Measurements from ENCODE around the gene POLN. TPM values are rescaled to one million over a fixed set of nuclear protein-coding genes. Genes with fewer than 3 reads are reported as not detected.

The POLN gene
- total RNA-seq, 2 experiments from 2014 or later = 2.1 to 2.3 TPM

DNA sequence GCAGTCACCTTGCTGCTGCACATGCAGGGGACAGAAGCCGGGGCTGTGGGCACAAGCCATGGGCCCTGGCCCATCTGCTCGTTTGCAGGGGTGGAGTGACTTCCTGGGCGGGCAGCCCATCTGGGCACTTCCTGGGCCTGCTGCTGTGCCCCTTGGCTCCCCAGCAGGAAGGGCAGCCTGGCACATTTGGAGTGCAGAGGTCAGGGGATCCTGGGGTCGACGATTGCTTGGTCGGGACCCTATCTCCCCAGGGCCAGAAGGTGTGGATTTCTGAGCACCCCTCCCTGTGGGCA, 30.9 kb upstream of the POLN start:
- Histone ChIP-seq H3K27me3 (ENCODE audit: control insufficient read depth in 1 of 2, insufficient read depth in 2 of 2, low read length in 2 of 2) (no peaks in the 10 kb centered on the region), H3K36me3 (ENCODE audit: insufficient read depth, low read length) (peaks cover 2% of the 10 kb centered on the region), H3K9me3 (ENCODE audit: control insufficient read depth in 1 of 2, insufficient read depth in 1 of 2, low read length in 2 of 2) (no peaks in the 10 kb centered on the region), H3K27ac (ENCODE audit: low read depth in 1 of 2, low read length in 2 of 2) (no peak overlapping the region), H3K4me3 (ENCODE audit: low read length) (no peak overlapping the region), H3K4me1 (ENCODE audit: insufficient read depth, low read length) (no peaks in the 10 kb centered on the region)
- POLR2A ChIA-PET = no interaction called here
- Mint-ChIP-seq H3K27ac (no peak overlapping the region), H3K4me3 (no peak overlapping the region), H3K4me1 (ENCODE audit: low read depth) (no peaks in the 10 kb centered on the region), H3K27me3 (no peaks in the 10 kb centered on the region), H3K36me3 (ENCODE audit: low read depth) (peaks cover 4% of the 10 kb centered on the region), H3K9me3 (no peaks in the 10 kb centered on the region)
- CTCF ChIA-PET = no interaction called here
- intact Hi-C loops (cut with DNase I, micrococcal nuclease) = no loop called here
- no peak for DNase-seq
- TF ChIP-seq, protein P1, sequence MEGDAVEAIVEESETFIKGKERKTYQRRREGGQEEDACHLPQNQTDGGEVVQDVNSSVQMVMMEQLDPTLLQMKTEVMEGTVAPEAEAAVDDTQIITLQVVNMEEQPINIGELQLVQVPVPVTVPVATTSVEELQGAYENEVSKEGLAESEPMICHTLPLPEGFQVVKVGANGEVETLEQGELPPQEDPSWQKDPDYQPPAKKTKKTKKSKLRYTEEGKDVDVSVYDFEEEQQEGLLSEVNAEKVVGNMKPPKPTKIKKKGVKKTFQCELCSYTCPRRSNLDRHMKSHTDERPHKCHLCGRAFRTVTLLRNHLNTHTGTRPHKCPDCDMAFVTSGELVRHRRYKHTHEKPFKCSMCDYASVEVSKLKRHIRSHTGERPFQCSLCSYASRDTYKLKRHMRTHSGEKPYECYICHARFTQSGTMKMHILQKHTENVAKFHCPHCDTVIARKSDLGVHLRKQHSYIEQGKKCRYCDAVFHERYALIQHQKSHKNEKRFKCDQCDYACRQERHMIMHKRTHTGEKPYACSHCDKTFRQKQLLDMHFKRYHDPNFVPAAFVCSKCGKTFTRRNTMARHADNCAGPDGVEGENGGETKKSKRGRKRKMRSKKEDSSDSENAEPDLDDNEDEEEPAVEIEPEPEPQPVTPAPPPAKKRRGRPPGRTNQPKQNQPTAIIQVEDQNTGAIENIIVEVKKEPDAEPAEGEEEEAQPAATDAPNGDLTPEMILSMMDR (IDR thresholded peaks at IDR 0.05) = no peak
- ATAC-seq (ENCODE audit: poor library complexity) = no peak

- ChIA-PET CTCF (no interaction called here), POLR2A (no interaction called here)
- Histone ChIP-seq H3K36me3 (ENCODE audit: insufficient read depth, low read length) (peaks cover 2% of the 10 kb centered on the region), H3K9me3 (ENCODE audit: control insufficient read depth in 1 of 2, insufficient read depth in 1 of 2, low read length in 2 of 2) (no peaks in the 10 kb centered on the region), H3K4me3 (ENCODE audit: low read length) (no peak overlapping the region), H3K27ac (ENCODE audit: low read depth in 1 of 2, low read length in 2 of 2) (no peak overlapping the region), H3K4me1 (ENCODE audit: insufficient read depth, low read length) (no peaks in the 10 kb centered on the region), H3K27me3 (ENCODE audit: control insufficient read depth in 1 of 2, insufficient read depth in 2 of 2, low read length in 2 of 2) (no peaks in the 10 kb centered on the region)
- Mint-ChIP-seq H3K4me3 (no peak overlapping the region), H3K36me3 (ENCODE audit: low read depth) (peaks cover 4% of the 10 kb centered on the region), H3K27me3 (no peaks in the 10 kb centered on the region), H3K9me3 (no peaks in the 10 kb centered on the region), H3K27ac (no peak overlapping the region), H3K4me1 (ENCODE audit: low read depth) (no peaks in the 10 kb centered on the region)
- TF ChIP-seq, protein P1 (IDR thresholded peaks at IDR 0.05) = no peak
- DNase-seq (no peak), ATAC-seq (ENCODE audit: poor library complexity) (no peak)
- intact Hi-C loops (cut with DNase I, micrococcal nuclease) = no loop called here
Observed at GRCh38 chr4:2272026-2272827, 30.3 kb upstream of the POLN start.

GRCh38 chr4:2271279-2272025, 29.5 kb upstream of the POLN start:
- H3K27me3 Mint-ChIP-seq = no peaks in the 10 kb centered on the region
- Histone ChIP-seq H3K4me3 (ENCODE audit: low read length) (no peak overlapping the region), H3K27ac (ENCODE audit: low read depth in 1 of 2, low read length in 2 of 2) (no peak overlapping the region), H3K9me3 (ENCODE audit: control insufficient read depth in 1 of 2, insufficient read depth in 1 of 2, low read length in 2 of 2) (no peaks in the 10 kb centered on the region), H3K27me3 (ENCODE audit: control insufficient read depth in 1 of 2, insufficient read depth in 2 of 2, low read length in 2 of 2) (no peaks in the 10 kb centered on the region), H3K36me3 (ENCODE audit: insufficient read depth, low read length) (peaks cover 2% of the 10 kb centered on the region), H3K4me1 (ENCODE audit: insufficient read depth, low read length) (no peaks in the 10 kb centered on the region)
- TF ChIP-seq, protein P1 (IDR thresholded peaks at IDR 0.05) = no peak
- no peaks in the 10 kb centered on the region for H3K4me1 Mint-ChIP-seq (ENCODE audit: low read depth)
- no peaks in the 10 kb centered on the region for H3K9me3 Mint-ChIP-seq
- POLR2A ChIA-PET = no interaction called here
- no peak overlapping the region for H3K27ac Mint-ChIP-seq
- DNase-seq = no peak
- no peak overlapping the region for H3K4me3 Mint-ChIP-seq
- intact Hi-C loops (cut with DNase I, micrococcal nuclease) = no loop called here
- ATAC-seq (ENCODE audit: poor library complexity) = no peak
- CTCF ChIA-PET = no interaction called here
- peaks cover 4% of the 10 kb centered on the region for H3K36me3 Mint-ChIP-seq (ENCODE audit: low read depth)
